HG03469 (cell line): ENCODE data around the gene TAS1R2.

Experiments used
- ATAC-seq: cut with Tn5 transposase; IDR thresholded peaks from one replicate; pipeline ENCODE4 v1.9.1; 2021; ENCODE audit warnings: mild to moderate bottlenecking, moderate library complexity, moderate number of reproducible peaks; ENCODE audit not compliant: unreplicated experiment

Gene TAS1R2

GRCh38 chr1:18884727-18885126, 25.3 kb upstream of the TAS1R2 start:
- ATAC-seq = no peak

GRCh38 chr1:18884419-18884717, 24.9 kb upstream of the TAS1R2 start:
- ATAC-seq = no peak

GRCh38 chr1:18883636-18884418, 24.4 kb upstream of the TAS1R2 start:
- ATAC-seq = no peak

GRCh38 chr1:18883079-18883478, 23.6 kb upstream of the TAS1R2 start:
- ATAC-seq = no peak

- no peak for ATAC-seq
These were observed 23.0 kb upstream of the TAS1R2 start for GRCh38 chr1:18882486-18882885.

GRCh38 chr1:18881642-18882431, 22.4 kb upstream of the TAS1R2 start:
- ATAC-seq = no peak

- ATAC-seq = no peak
These were observed 21.7 kb upstream of the TAS1R2 start for GRCh38 chr1:18881164-18881563.

GRCh38 chr1:18880585-18880984, 21.1 kb upstream of the TAS1R2 start:
- ATAC-seq = no peak

- no peak for ATAC-seq
These were observed 20.4 kb upstream of the TAS1R2 start for GRCh38 chr1:18879791-18880309.

GRCh38 chr1:18879215-18879790, 19.8 kb upstream of the TAS1R2 start:
- ATAC-seq = no peak

- ATAC-seq = no peak
These were observed 19.2 kb upstream of the TAS1R2 start for GRCh38 chr1:18878538-18879214.

GRCh38 chr1:18877282-18877681, 17.8 kb upstream of the TAS1R2 start:
- no peak for ATAC-seq

GRCh38 chr1:18876210-18876609, 16.8 kb upstream of the TAS1R2 start:
- ATAC-seq = no peak

GRCh38 chr1:18875796-18876128, 16.3 kb upstream of the TAS1R2 start:
- ATAC-seq = no peak

- ATAC-seq = no peak
These were observed 15.8 kb upstream of the TAS1R2 start for GRCh38 chr1:18875107-18875795.

GRCh38 chr1:18874600-18874999, 15.1 kb upstream of the TAS1R2 start:
- ATAC-seq = no peak

GRCh38 chr1:18874036-18874435, 14.6 kb upstream of the TAS1R2 start:
- no peak for ATAC-seq

GRCh38 chr1:18872071-18872611, 12.7 kb upstream of the TAS1R2 start:
- no peak for ATAC-seq

- ATAC-seq = no peak
These were observed 12.1 kb upstream of the TAS1R2 start for GRCh38 chr1:18871401-18872070.

- ATAC-seq = no peak
These were observed 11.5 kb upstream of the TAS1R2 start for GRCh38 chr1:18870957-18871356.
